K562 (cell line): ENCODE data around the gene TMEM86B. TPM values are rescaled to one million over a fixed set of nuclear protein-coding genes. Genes with fewer than 3 reads are reported as not detected.

Source experiments
- ATAC-seq: fragments of 200-7000 bp; cut with Tn5 transposase; 3 replicates; pipeline ENCODE4 v1.9.1; 2020; ENCODE audit warnings: moderate library complexity
- BruUV-seq: library from RNA; stranded (reverse); fragments of 400-500 nt; replicated peaks from 2 replicates; lab custom pipeline; 2021; lab: Mats Ljungman, UMichigan
- CTCF ChIA-PET: fragments of 300-600 bp; formaldehyde crosslinking; extraction: SDS; loops from one replicate; lab custom pipeline; 2021; ENCODE audit warnings: low intra/inter-chr PET ratio; lab: Yijun Ruan, JAX
- POLR2A ChIA-PET: fragments of 300-600, 350-650 bp; sonication (Branson Sonifier 250); formaldehyde crosslinking; extraction: SDS; loops from one replicate; lab custom pipeline; 2021; ENCODE audit warnings: antibody characterized with exemption, inconsistent platforms; lab: Yijun Ruan, JAX
- DNase-seq, 4 experiments: peaks; one replicate each; pipeline versions ENCODE4 v3.0.0 to v3.0.0-alpha.2; 2011 to 2018; ENCODE audit warnings: low spot score in 3 of 4, mixed read lengths in 3 of 4; ENCODE audit errors: extremely low read depth in 1 of 4
- FAIRE-seq: peaks from 2 replicates; lab custom pipeline; 2011; peaks lifted over from hg19 to GRCh38; lab: Jason Lieb, UNC
- H2AFZ ChIP-seq: 2 replicates; pipeline ENCODE4 v1.6.0; 2011; ENCODE audit warnings: low read depth, low read length, control low read depth, inconsistent platforms
- H3K27ac ChIP-seq: fragments of 200-600 bp; 3 replicates; pipeline ENCODE4 v1.8.0; 2011; ENCODE audit warnings: low read depth, mild to moderate bottlenecking, control low read depth, inconsistent platforms, low read length, moderate library complexity, mixed read lengths; ENCODE audit errors: extremely low read depth
- H3K27me3 ChIP-seq, 2 experiments: fragments of 300-600 bp in 1 of 2; 2 replicates in 1 of 2; 3 replicates in 1 of 2; pipeline versions ENCODE4 v1.6.0 to v1.8.0; 2011; ENCODE audit warnings: inconsistent platforms in 2 of 2, low read length in 2 of 2, mild to moderate bottlenecking in 1 of 2, mixed read lengths in 1 of 2, moderate library complexity in 1 of 2; ENCODE audit not compliant: control insufficient read depth in 2 of 2, insufficient read depth in 2 of 2
- H3K36me3 ChIP-seq: fragments of 300-600 bp; 3 replicates; pipeline ENCODE4 v1.8.0; 2011; ENCODE audit warnings: mild to moderate bottlenecking, low read length, inconsistent platforms; ENCODE audit not compliant: control insufficient read depth, insufficient read depth
- H3K4me1 ChIP-seq, 2 experiments: fragments of 200-600 bp in 1 of 2; replicated peaks in 1 of 2; 2 replicates in 1 of 2; 3 replicates in 1 of 2; pipeline versions ENCODE4 v1.5.1 to v1.8.0; 2011; ENCODE audit warnings: inconsistent platforms in 2 of 2, low read length in 2 of 2, mild to moderate bottlenecking in 1 of 2, mixed read lengths in 1 of 2, moderate library complexity in 1 of 2; ENCODE audit not compliant: control insufficient read depth in 2 of 2, insufficient read depth in 2 of 2
- H3K4me2 ChIP-seq: 2 replicates; pipeline ENCODE4 v1.6.1; 2011; ENCODE audit warnings: low read length, control low read depth, inconsistent platforms, mixed read lengths; ENCODE audit not compliant: insufficient read depth
- H3K4me3 ChIP-seq: fragments of 200-600 bp; sonication (generic), shearing (Covaris generic); 2 replicates; pipeline ENCODE4 v1.5.1; 2016; ENCODE audit warnings: control low read depth, inconsistent platforms
- H3K79me2 ChIP-seq: fragments of 200-600 bp; 3 replicates; pipeline ENCODE4 v1.8.0; 2011; ENCODE audit warnings: low read length, inconsistent platforms; ENCODE audit not compliant: control insufficient read depth, insufficient read depth
- H3K9ac ChIP-seq, 2 experiments: 2 replicates each; pipeline versions ENCODE4 v1.6.0 to v1.6.1; 2011; ENCODE audit warnings: low read depth in 2 of 2, low read length in 2 of 2, control low read depth in 1 of 2, inconsistent platforms in 1 of 2, mild to moderate bottlenecking in 1 of 2, mixed read lengths in 1 of 2; ENCODE audit not compliant: insufficient read depth in 1 of 2
- H3K9me1 ChIP-seq: one replicate; pipeline ENCODE4 v1.6.0; 2011; ENCODE audit warnings: inconsistent platforms, mild to moderate bottlenecking, low read length, moderate library complexity; ENCODE audit not compliant: control insufficient read depth, insufficient read depth
- H3K9me3 ChIP-seq: replicated peaks from 2 replicates; pipeline ENCODE4 v1.5.1; 2011; ENCODE audit warnings: low read depth, low read length, inconsistent platforms; ENCODE audit not compliant: control insufficient read depth, insufficient read depth
- H4K20me1 ChIP-seq: replicated peaks from 2 replicates; pipeline ENCODE4 v1.6.1; 2011; ENCODE audit warnings: low read length, inconsistent platforms, mixed read lengths; ENCODE audit not compliant: control insufficient read depth, insufficient read depth
- CHD1 ChIP-seq: fragments of 200-600 bp; sonication (generic); IDR thresholded peaks from one replicate; pipeline ENCODE4 v1.6.1; 2012; ENCODE audit warnings: mild to moderate bottlenecking, moderate library complexity, low read length, inconsistent platforms
- CHD2 ChIP-seq: IDR thresholded peaks from 2 replicates; pipeline ENCODE4 v1.6.1; 2011; ENCODE audit warnings: low read depth, low read length
- EHMT2 ChIP-seq: fragments of 450-650 bp; IDR thresholded peaks from 2 replicates; pipeline ENCODE4 v1.6.1; 2018; ENCODE audit warnings: antibody characterized with exemption
- MIER1 ChIP-seq: fragments of 450-650 bp; IDR thresholded peaks from 2 replicates; pipeline ENCODE4 v1.6.1; 2016; ENCODE audit warnings: antibody characterized with exemption, mild to moderate bottlenecking, low read depth
- NFIX ChIP-seq: fragments of 250-450 bp; sonication (Bioruptor Pico); IDR thresholded peaks from 2 replicates; pipeline ENCODE4 v1.4.0; 2020; ENCODE audit warnings: low read depth, mild to moderate bottlenecking, moderate library complexity
- POLR2AphosphoS2 ChIP-seq: IDR thresholded peaks from 2 replicates; pipeline ENCODE4 v1.6.1; 2012; ENCODE audit warnings: low read length, improper control_type of control experiment
- PTTG1 ChIP-seq: fragments of 450-650 bp; IDR thresholded peaks from 2 replicates; pipeline ENCODE4 v1.6.1; 2016; ENCODE audit warnings: low read depth, mild to moderate bottlenecking, missing genetic modification characterization, missing compliant biosample characterization
- SAFB ChIP-seq: fragments of 200-400 bp; formaldehyde crosslinking; IDR thresholded peaks from 2 replicates; pipeline ENCODE4 v1.6.1; 2017; ENCODE audit warnings: low read depth, low read length, borderline replicate concordance
- SNRNP70 ChIP-seq: fragments of 200-400 bp; formaldehyde crosslinking; optimal IDR thresholded peaks from 2 replicates; pipeline ENCODE3; 2017; ENCODE audit warnings: low read depth, low read length
- TAL1 ChIP-seq: fragments of 450-650 bp; IDR thresholded peaks from 2 replicates; pipeline ENCODE4 v1.6.1; 2016; ENCODE audit warnings: mild to moderate bottlenecking
- TRIM28 ChIP-seq: fragments of 450-650 bp; IDR thresholded peaks from 2 replicates; pipeline ENCODE4 v1.6.1; 2017
- U2AF1 ChIP-seq: fragments of 200-400 bp; formaldehyde crosslinking; optimal IDR thresholded peaks from 2 replicates; pipeline ENCODE3; 2017; ENCODE audit warnings: mild to moderate bottlenecking, low read depth, low read length, moderate library complexity
- YY1 ChIP-seq, 3 experiments: IDR thresholded peaks; 2 replicates each; pipeline ENCODE4 v1.6.1; 2011; ENCODE audit warnings: low read length in 2 of 3, mild to moderate bottlenecking in 2 of 3, moderate library complexity in 2 of 3, borderline replicate concordance in 1 of 3, control low read depth in 1 of 3, low read depth in 1 of 3; ENCODE audit not compliant: insufficient read depth in 3 of 3, insufficient replicate concordance in 2 of 3, control insufficient read depth in 1 of 3, insufficient read length in 1 of 3; ENCODE audit errors: extremely low read depth in 1 of 3
- ZFP30 ChIP-seq: fragments of 250-450 bp; sonication (Bioruptor Pico); IDR thresholded peaks from 2 replicates; pipeline ENCODE4 v1.8.0; 2022; ENCODE audit warnings: moderate library complexity, mild to moderate bottlenecking, inconsistent platforms, borderline replicate concordance
- ZNF165 ChIP-seq: fragments of 250-450 bp; sonication (Bioruptor Pico); IDR thresholded peaks from 2 replicates; pipeline ENCODE4 v1.4.0; 2020; ENCODE audit warnings: borderline replicate concordance
- ZNF324 ChIP-seq: fragments of 250-450 bp; sonication (Bioruptor Pico); IDR thresholded peaks from 2 replicates; pipeline ENCODE4 v1.4.0; 2020; ENCODE audit warnings: mild to moderate bottlenecking
- ZNF445 ChIP-seq: fragments of 250-450 bp; sonication (Bioruptor Pico); IDR thresholded peaks from 2 replicates; pipeline ENCODE4 v1.4.0; 2020; ENCODE audit warnings: low read depth, mild to moderate bottlenecking, moderate library complexity
- WGBS: fragments of 100-300 bp; shearing (Covaris generic); methylation state at CpG from one replicate; pipeline ENCODE4 v1.1.6; 2016; ENCODE audit warnings: low coverage, mixed read lengths; ENCODE audit not compliant: insufficient coverage; ENCODE audit errors: missing lambda C conversion rate; 5-methylcytosine and 5-hydroxymethylcytosine counted together
- in situ Hi-C: fragments of 300-500 bp; cut with MboI; formaldehyde crosslinking; loops from 4 replicates; pipeline ENCODE4 v1.15.0; 2018; ENCODE audit warnings: inconsistent platforms, mixed read lengths
- intact Hi-C: fragments of 100-400 bp; cut with micrococcal nuclease; formaldehyde crosslinking; loops from 2 replicates; pipeline ENCODE4 v1.14.2; 2022
- polyA plus RNA-seq, 8 experiments: library from polyadenylated mRNA; depleted of rRNA in 4 of 8; stranded (reverse) in 5 of 8; unstranded in 3 of 8; fragments of >200 nt; fragmentation: Nextera tagmentation in 2 of 8; fragmentation: Illumina TruSeq in 1 of 8; extraction: Ambion mirVana in 2 of 8; extraction: Trizol in 1 of 8; gene quantifications; 2 replicates each; pipeline versions ENCODE4 v1.2.1 to v1.2.3, GENCODE V29; 2011 to 2014; ENCODE audit warnings: inconsistent platforms in 1 of 8, missing spikeins in 1 of 8
- total RNA-seq, 7 experiments: library from RNA; depleted of rRNA in 6 of 7; stranded (reverse); fragments of >200 nt in 6 of 7; fragmentation: Illumina TruSeq in 2 of 7; extraction: Trizol in 2 of 7; gene quantifications; 2 replicates each; pipeline versions ENCODE4 v1.2.1 to v1.2.3, GENCODE V29; 2011 to 2021; ENCODE audit warnings: low replicate concordance in 1 of 7
- TF ChIP-seq, protein P1 (sequence below): fragments of 250-450 bp; sonication (Bioruptor Pico); IDR thresholded peaks from 2 replicates; pipeline ENCODE4 v1.5.0; 2021
- TF ChIP-seq, protein P2 (sequence below): fragments of 450-650 bp; IDR thresholded peaks from 2 replicates; pipeline ENCODE4 v1.6.1; 2014; ENCODE audit warnings: low read depth, mild to moderate bottlenecking, moderate library complexity, borderline replicate concordance
- TF ChIP-seq, protein P3 (sequence below): fragments of 250-450 bp; sonication (Bioruptor Pico); IDR thresholded peaks from 2 replicates; pipeline ENCODE4 v1.8.0; 2021; ENCODE audit warnings: moderate library complexity, mild to moderate bottlenecking, inconsistent platforms

TMEM86B gene
- total and polyA plus RNA-seq, 9 of the 15 experiments (the other 6 are each of a cell fraction or from before 2014, with no cell fraction given) = 0.28 to 7.9 (median 2.1) TPM

DNA sequence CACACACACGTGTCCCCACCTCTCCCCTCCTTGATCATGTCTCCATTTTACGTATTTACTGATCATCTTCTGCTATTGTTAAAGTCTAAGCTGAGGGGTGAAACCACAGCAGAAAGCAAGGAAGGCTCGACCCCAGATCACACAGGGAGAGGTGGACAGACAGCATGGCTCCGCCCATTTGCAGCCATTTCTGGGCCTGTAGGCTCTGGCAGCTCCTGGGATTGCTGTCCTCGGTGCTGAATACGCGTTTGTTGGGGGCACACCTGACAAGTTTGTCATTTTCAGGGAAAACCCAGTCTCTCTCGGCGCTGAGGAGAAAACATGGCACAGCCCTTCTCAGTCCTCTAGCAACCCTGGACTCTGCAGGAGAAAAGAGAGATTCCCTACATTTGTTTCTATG, 8.0 kb downstream of the TMEM86B start:
- POLR2A ChIA-PET = interaction anchor here (0.7 to 2.5 kb wide), 3 partner anchors 9 to 39 kb away, joined by 3 to 9 read pairs (median 4); no protein-coding TSS in a partner anchor
- BruUV-seq = no TSS peak
- no peak for FAIRE-seq
- TF ChIP-seq SAFB = no peak
- TF ChIP-seq, protein P1, sequence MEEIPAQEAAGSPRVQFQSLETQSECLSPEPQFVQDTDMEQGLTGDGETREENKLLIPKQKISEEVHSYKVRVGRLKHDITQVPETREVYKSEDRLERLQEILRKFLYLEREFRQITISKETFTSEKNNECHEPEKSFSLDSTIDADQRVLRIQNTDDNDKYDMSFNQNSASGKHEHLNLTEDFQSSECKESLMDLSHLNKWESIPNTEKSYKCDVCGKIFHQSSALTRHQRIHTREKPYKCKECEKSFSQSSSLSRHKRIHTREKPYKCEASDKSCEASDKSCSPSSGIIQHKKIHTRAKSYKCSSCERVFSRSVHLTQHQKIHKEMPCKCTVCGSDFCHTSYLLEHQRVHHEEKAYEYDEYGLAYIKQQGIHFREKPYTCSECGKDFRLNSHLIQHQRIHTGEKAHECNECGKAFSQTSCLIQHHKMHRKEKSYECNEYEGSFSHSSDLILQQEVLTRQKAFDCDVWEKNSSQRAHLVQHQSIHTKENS (CRISPR knock-in tag) = no peak
- TF ChIP-seq POLR2AphosphoS2 = no peak
- TF ChIP-seq U2AF1 = no peak
- TF ChIP-seq TRIM28 = peak; percentile 20; the same call in 1 of the 2 replicates
- TF ChIP-seq, protein P2, sequence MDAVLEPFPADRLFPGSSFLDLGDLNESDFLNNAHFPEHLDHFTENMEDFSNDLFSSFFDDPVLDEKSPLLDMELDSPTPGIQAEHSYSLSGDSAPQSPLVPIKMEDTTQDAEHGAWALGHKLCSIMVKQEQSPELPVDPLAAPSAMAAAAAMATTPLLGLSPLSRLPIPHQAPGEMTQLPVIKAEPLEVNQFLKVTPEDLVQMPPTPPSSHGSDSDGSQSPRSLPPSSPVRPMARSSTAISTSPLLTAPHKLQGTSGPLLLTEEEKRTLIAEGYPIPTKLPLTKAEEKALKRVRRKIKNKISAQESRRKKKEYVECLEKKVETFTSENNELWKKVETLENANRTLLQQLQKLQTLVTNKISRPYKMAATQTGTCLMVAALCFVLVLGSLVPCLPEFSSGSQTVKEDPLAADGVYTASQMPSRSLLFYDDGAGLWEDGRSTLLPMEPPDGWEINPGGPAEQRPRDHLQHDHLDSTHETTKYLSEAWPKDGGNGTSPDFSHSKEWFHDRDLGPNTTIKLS = no peak
- TF ChIP-seq MIER1 = peak; percentile 83
- TF ChIP-seq TAL1 = no peak
- TF ChIP-seq ZNF165 = no peak
- no peak for TF ChIP-seq SNRNP70
- TF ChIP-seq YY1 (IDR thresholded peaks at IDR 0.05; ENCODE audit: borderline replicate concordance in 1 of 3, control insufficient read depth in 1 of 3, extremely low read depth in 1 of 3, insufficient read depth in 3 of 3, insufficient read length in 1 of 3, insufficient replicate concordance in 2 of 3, low read depth in 1 of 3, low read length in 2 of 3) = peak in 2 of 3 experiments; percentile 52 to 78
- TF ChIP-seq, protein P3, sequence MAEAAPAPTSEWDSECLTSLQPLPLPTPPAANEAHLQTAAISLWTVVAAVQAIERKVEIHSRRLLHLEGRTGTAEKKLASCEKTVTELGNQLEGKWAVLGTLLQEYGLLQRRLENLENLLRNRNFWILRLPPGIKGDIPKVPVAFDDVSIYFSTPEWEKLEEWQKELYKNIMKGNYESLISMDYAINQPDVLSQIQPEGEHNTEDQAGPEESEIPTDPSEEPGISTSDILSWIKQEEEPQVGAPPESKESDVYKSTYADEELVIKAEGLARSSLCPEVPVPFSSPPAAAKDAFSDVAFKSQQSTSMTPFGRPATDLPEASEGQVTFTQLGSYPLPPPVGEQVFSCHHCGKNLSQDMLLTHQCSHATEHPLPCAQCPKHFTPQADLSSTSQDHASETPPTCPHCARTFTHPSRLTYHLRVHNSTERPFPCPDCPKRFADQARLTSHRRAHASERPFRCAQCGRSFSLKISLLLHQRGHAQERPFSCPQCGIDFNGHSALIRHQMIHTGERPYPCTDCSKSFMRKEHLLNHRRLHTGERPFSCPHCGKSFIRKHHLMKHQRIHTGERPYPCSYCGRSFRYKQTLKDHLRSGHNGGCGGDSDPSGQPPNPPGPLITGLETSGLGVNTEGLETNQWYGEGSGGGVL (CRISPR knock-in tag) = no peak
- no peak for TF ChIP-seq NFIX (CRISPR knock-in tag)
- TF ChIP-seq ZNF445 (CRISPR knock-in tag) = no peak
- TF ChIP-seq CHD2 = no peak
- no peak for TF ChIP-seq PTTG1 (tag)
- no peak for TF ChIP-seq CHD1
- peak; percentile 86 for TF ChIP-seq EHMT2
- TF ChIP-seq ZNF324 (CRISPR knock-in tag) = peak; percentile 99
- no peak for TF ChIP-seq ZFP30

More for the DNA sequence above, 8.0 kb downstream of the TMEM86B start:
- Histone ChIP-seq H3K79me2 (peaks cover 4% of the 10 kb centered on the region; the same call in 1 of the 3 replicates), H3K4me3 (no peak overlapping the region), H3K27ac (no peak overlapping the region), H3K9ac (no peak overlapping the region), H2AFZ (no peak overlapping the region), H3K27me3 (no peaks in the 10 kb centered on the region), H3K36me3 (peaks cover 5% of the 10 kb centered on the region; the same call in 2 of the 3 replicates), H3K4me2 (no peak overlapping the region), H3K4me1 (peaks cover 12 to 24% of the 10 kb centered on the region in 2 experiments; a peak in 4 of 5 replicates), H4K20me1 (no peaks in the 10 kb centered on the region), H3K9me3 (peaks cover 5% of the 10 kb centered on the region), H3K9me1 (no peaks in the 10 kb centered on the region)
- DNase-seq = peak in 2 of 4 experiments; percentile 41 to 57
- 90% methylated on average over 9 of the region's 9 CpGs for WGBS
- CTCF ChIA-PET = no interaction called here
- ATAC-seq = no peak
- in situ Hi-C loops (no loop called here), intact Hi-C loops (no loop called here)
